CD4-positive, CD25-positive, alpha-beta regulatory T cell (primary cell): ENCODE results near the gene BNIP3. TPM values are rescaled to one million over a fixed set of nuclear protein-coding genes. Genes with fewer than 3 reads are reported as not detected.

Source experiments
- ATAC-seq, 2 donors: fragments of 150-1000 bp; cut with Tn5 transposase; one replicate each; pipeline ENCODE4 v1.10.0; 2021; ENCODE audit warnings: low read depth in 2 of 2, moderate number of reproducible peaks in 2 of 2, moderate library complexity in 1 of 2
- DNase-seq, 3 donors: peaks; one replicate each; pipeline versions ENCODE4 v3.0.0 to v3.0.0-alpha.2; 2012 to 2022; ENCODE audit warnings: mixed read lengths in 1 of 3
- H3K27ac ChIP-seq: one replicate; pipeline ENCODE4 v1.7.0; 2013; ENCODE audit warnings: mild to moderate bottlenecking, low read length; ENCODE audit not compliant: insufficient read depth, poor library complexity, severe bottlenecking
- H3K27me3 ChIP-seq: one replicate; pipeline ENCODE4 v1.7.0; 2013; ENCODE audit warnings: low read length; ENCODE audit not compliant: control insufficient read depth, insufficient read depth
- H3K36me3 ChIP-seq: one replicate; pipeline ENCODE4 v1.7.0; 2013; ENCODE audit warnings: mild to moderate bottlenecking, low read length, moderate library complexity; ENCODE audit not compliant: control insufficient read depth, insufficient read depth
- H3K4me1 ChIP-seq: 2 replicates; pipeline ENCODE4 v1.7.0; 2013; ENCODE audit warnings: mild to moderate bottlenecking, low read length; ENCODE audit not compliant: insufficient read depth, control insufficient read depth, poor library complexity, severe bottlenecking
- H3K4me3 ChIP-seq: one replicate; pipeline ENCODE4 v1.7.0; 2013; ENCODE audit warnings: low read depth, mild to moderate bottlenecking, low read length, moderate library complexity
- H3K9me3 ChIP-seq, 2 experiments: 1 replicate in 1 of 2; 2 replicates in 1 of 2; pipeline ENCODE4 v1.7.0; 2013; ENCODE audit warnings: low read length in 2 of 2, mild to moderate bottlenecking in 1 of 2, moderate library complexity in 1 of 2; ENCODE audit not compliant: control insufficient read depth in 2 of 2
- H3K27ac Mint-ChIP-seq, 3 donors: one replicate each; pipeline ENCODE4 v1.8.0; 2020 to 2022; ENCODE audit warnings: mild to moderate bottlenecking in 3 of 3, mixed read lengths in 3 of 3, moderate library complexity in 2 of 3
- H3K27me3 Mint-ChIP-seq: one replicate; pipeline ENCODE4 v1.8.0; 2022; ENCODE audit warnings: mild to moderate bottlenecking, mixed read lengths
- H3K36me3 Mint-ChIP-seq: one replicate; pipeline ENCODE4 v1.8.0; 2020; ENCODE audit warnings: mixed read lengths
- H3K4me1 Mint-ChIP-seq, 4 donors: one replicate each; pipeline ENCODE4 v1.8.0; 2020 to 2022; ENCODE audit warnings: mixed read lengths in 4 of 4, mild to moderate bottlenecking in 1 of 4
- H3K4me3 Mint-ChIP-seq, 4 donors: one replicate each; pipeline ENCODE4 v1.8.0; 2020 to 2022; ENCODE audit warnings: mild to moderate bottlenecking in 4 of 4, mixed read lengths in 4 of 4, moderate library complexity in 3 of 4
- H3K9me3 Mint-ChIP-seq, 7 donors: one replicate each; pipeline ENCODE4 v1.8.0; 2020 to 2022; ENCODE audit warnings: mixed read lengths in 7 of 7, mild to moderate bottlenecking in 3 of 7, moderate library complexity in 2 of 7
- polyA plus RNA-seq, 4 donors: library from polyadenylated mRNA; unstranded; fragments of 300-500 nt; fragmentation: Illumina TruSeq; gene quantifications; one replicate each; pipeline ENCODE4 v1.2.3, GENCODE V29; 2021
- total RNA-seq: library from RNA; stranded (reverse); gene quantifications from one replicate; pipeline ENCODE4 v1.2.3, GENCODE V29; 2022

The BNIP3 gene
- total and polyA plus RNA-seq, 5 donors from 2014 or later, result 20.2 to 35.1 (median 28.4) TPM

DNA sequence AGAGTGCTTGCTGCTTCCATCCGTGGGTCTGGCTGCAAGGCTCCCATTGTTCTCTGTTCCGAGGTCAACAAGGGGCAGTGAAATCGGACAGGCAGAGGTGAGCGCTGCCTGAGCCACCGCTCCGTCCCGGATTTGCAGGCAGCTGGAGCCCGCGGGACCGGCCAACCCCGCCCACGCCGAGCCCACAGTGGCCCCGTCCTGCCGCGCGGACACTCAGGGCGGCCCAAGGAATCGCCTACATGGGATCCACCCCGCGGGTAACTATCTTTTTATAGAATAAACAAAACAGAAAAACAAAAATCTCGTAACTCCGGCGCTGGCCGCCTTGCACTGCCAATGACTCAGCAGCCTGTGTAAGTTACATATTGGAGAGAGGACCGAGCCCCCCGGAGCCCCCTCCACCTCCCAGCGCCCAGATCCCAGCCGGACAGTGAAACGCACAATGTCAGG, 1.9 kb downstream of the BNIP3 start:
- H3K27ac ChIP-seq, result no peak overlapping the region
- ATAC-seq (no peak), DNase-seq (no peak)
- Mint-ChIP-seq H3K9me3 (no peaks in the 10 kb centered on the region), H3K27me3 (peaks cover 14% of the 10 kb centered on the region), H3K4me3 (peak overlapping the region; percentile 71 to 92 (median 77)), H3K27ac (peak overlapping the region; percentile 66 to 81 (median 76)), H3K4me1 (peaks cover 24 to 67% (median 44%) of the 10 kb centered on the region in 4 donors), H3K36me3 (peaks cover 14% of the 10 kb centered on the region)
- no peaks in the 10 kb centered on the region for H3K27me3 ChIP-seq
- no peak overlapping the region for H3K4me3 ChIP-seq
- peaks cover 24% of the 10 kb centered on the region for H3K4me1 ChIP-seq
- no peaks in the 10 kb centered on the region for H3K9me3 ChIP-seq
- no peaks in the 10 kb centered on the region for H3K36me3 ChIP-seq

DNA sequence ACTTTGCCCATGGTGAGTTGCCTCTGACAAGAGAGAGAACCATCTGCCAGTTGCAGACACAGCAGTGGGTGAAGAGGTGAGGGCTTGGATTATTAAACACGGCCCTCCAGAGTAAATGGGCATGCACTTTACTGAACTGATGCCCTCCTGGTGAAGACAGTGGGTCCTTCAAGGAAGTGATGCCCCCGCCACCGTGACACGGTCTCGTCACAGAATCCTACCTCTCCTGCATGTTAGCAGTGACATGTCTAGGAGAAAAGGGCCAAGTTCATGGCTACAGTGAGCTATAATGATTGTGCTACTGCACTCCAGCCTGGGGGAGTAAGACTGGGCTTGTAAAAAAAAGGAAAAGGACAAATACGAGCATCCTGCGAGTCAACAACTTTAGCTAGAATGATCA, 2.4 kb downstream of the BNIP3 start:
- no peak for DNase-seq
- no peaks in the 10 kb centered on the region for H3K9me3 ChIP-seq
- peaks cover 14% of the 10 kb centered on the region for H3K27me3 Mint-ChIP-seq
- no peak for ATAC-seq
- H3K9me3 Mint-ChIP-seq, result no peaks in the 10 kb centered on the region
- H3K36me3 ChIP-seq, result no peaks in the 10 kb centered on the region
- H3K27ac Mint-ChIP-seq, result peak overlapping the region; percentile 65 to 81 (median 66)
- peaks cover 27 to 72% (median 47%) of the 10 kb centered on the region in 4 donors for H3K4me1 Mint-ChIP-seq
- H3K27ac ChIP-seq, result no peak overlapping the region
- peaks cover 14% of the 10 kb centered on the region for H3K36me3 Mint-ChIP-seq
- H3K27me3 ChIP-seq, result no peaks in the 10 kb centered on the region
- H3K4me1 ChIP-seq, result peaks cover 27% of the 10 kb centered on the region
- no peak overlapping the region for H3K4me3 ChIP-seq
- H3K4me3 Mint-ChIP-seq, result peak overlapping the region; percentile 71 to 92 (median 77)

- ATAC-seq, result no peak
- no peaks in the 10 kb centered on the region for H3K36me3 ChIP-seq
- Mint-ChIP-seq H3K4me1 (peaks cover 27 to 77% (median 49%) of the 10 kb centered on the region in 4 donors), H3K27me3 (peaks cover 14% of the 10 kb centered on the region), H3K36me3 (peaks cover 14% of the 10 kb centered on the region), H3K27ac (peak overlapping the region; percentile 65 to 81 (median 66)), H3K9me3 (no peaks in the 10 kb centered on the region), H3K4me3 (peak overlapping the region; percentile 52 to 92 (median 72))
- H3K4me1 ChIP-seq, result peaks cover 31% of the 10 kb centered on the region
- no peaks in the 10 kb centered on the region for H3K9me3 ChIP-seq
- no peak overlapping the region for H3K4me3 ChIP-seq
- no peak overlapping the region for H3K27ac ChIP-seq
- no peak for DNase-seq
- no peaks in the 10 kb centered on the region for H3K27me3 ChIP-seq
Measured at GRCh38 chr10:131978851-131979250, 2.9 kb downstream of the BNIP3 start.

GRCh38 chr10:131978366-131978765, 3.4 kb downstream of the BNIP3 start:
- Histone ChIP-seq H3K4me1 (peaks cover 36% of the 10 kb centered on the region), H3K27ac (no peak overlapping the region), H3K36me3 (no peaks in the 10 kb centered on the region), H3K9me3 (no peaks in the 10 kb centered on the region), H3K27me3 (no peaks in the 10 kb centered on the region), H3K4me3 (no peak overlapping the region)
- H3K4me1 Mint-ChIP-seq, result peaks cover 27 to 81% (median 50%) of the 10 kb centered on the region in 4 donors
- H3K4me3 Mint-ChIP-seq, result peak overlapping the region in 3 of 4 donors; percentile 13 to 52 (median 39)
- peaks cover 9% of the 10 kb centered on the region for H3K27me3 Mint-ChIP-seq
- no peaks in the 10 kb centered on the region for H3K9me3 Mint-ChIP-seq
- H3K27ac Mint-ChIP-seq, result peak overlapping the region in 2 of 3 donors; percentile 52 to 65
- DNase-seq (no peak), ATAC-seq (no peak)
- peaks cover 14% of the 10 kb centered on the region for H3K36me3 Mint-ChIP-seq

GRCh38 chr10:131977323-131978096, 4.2 kb downstream of the BNIP3 start:
- no peaks in the 10 kb centered on the region for H3K36me3 ChIP-seq
- H3K27me3 ChIP-seq, result no peaks in the 10 kb centered on the region
- H3K4me1 ChIP-seq, result peaks cover 40% of the 10 kb centered on the region
- H3K4me3 ChIP-seq, result no peak overlapping the region
- Mint-ChIP-seq H3K4me3 (peak overlapping the region in 1 of 4 donors; percentile 13), H3K27me3 (peaks cover 4% of the 10 kb centered on the region), H3K36me3 (peaks cover 14% of the 10 kb centered on the region), H3K4me1 (peaks cover 33 to 83% (median 55%) of the 10 kb centered on the region in 4 donors), H3K27ac (peak overlapping the region in 2 of 3 donors; percentile 65 to 78), H3K9me3 (no peaks in the 10 kb centered on the region)
- H3K9me3 ChIP-seq, result no peaks in the 10 kb centered on the region
- no peak for DNase-seq
- no peak for ATAC-seq
- no peak overlapping the region for H3K27ac ChIP-seq

- Histone ChIP-seq H3K27me3 (no peaks in the 10 kb centered on the region), H3K4me1 (peaks cover 41% of the 10 kb centered on the region), H3K9me3 (no peaks in the 10 kb centered on the region), H3K4me3 (no peak overlapping the region), H3K36me3 (peaks cover 1% of the 10 kb centered on the region), H3K27ac (no peak overlapping the region)
- H3K4me1 Mint-ChIP-seq, result peaks cover 34 to 90% (median 58%) of the 10 kb centered on the region in 4 donors
- no peak for DNase-seq
- H3K27ac Mint-ChIP-seq, result peak overlapping the region; percentile 56 to 78 (median 65)
- H3K4me3 Mint-ChIP-seq, result peak overlapping the region in 2 of 4 donors; percentile 31 to 63
- no peaks in the 10 kb centered on the region for H3K9me3 Mint-ChIP-seq
- peaks cover 17% of the 10 kb centered on the region for H3K36me3 Mint-ChIP-seq
- ATAC-seq, result no peak
- H3K27me3 Mint-ChIP-seq, result peaks cover 2% of the 10 kb centered on the region
Measured at GRCh38 chr10:131975796-131976195, 5.9 kb downstream of the BNIP3 start.

GRCh38 chr10:131975003-131975402, 6.7 kb downstream of the BNIP3 start:
- Histone ChIP-seq H3K27ac (no peak overlapping the region), H3K4me1 (peaks cover 33% of the 10 kb centered on the region), H3K9me3 (no peaks in the 10 kb centered on the region), H3K27me3 (no peaks in the 10 kb centered on the region), H3K4me3 (no peak overlapping the region), H3K36me3 (peaks cover 9% of the 10 kb centered on the region)
- DNase-seq, result no peak
- H3K4me1 Mint-ChIP-seq, result peaks cover 34 to 92% (median 56%) of the 10 kb centered on the region in 4 donors
- peak overlapping the region in 2 of 3 donors; percentile 74 to 93 for H3K27ac Mint-ChIP-seq
- H3K4me3 Mint-ChIP-seq, result peak overlapping the region; percentile 25 to 66 (median 44)
- peaks cover 25% of the 10 kb centered on the region for H3K36me3 Mint-ChIP-seq
- no peaks in the 10 kb centered on the region for H3K9me3 Mint-ChIP-seq
- H3K27me3 Mint-ChIP-seq, result no peaks in the 10 kb centered on the region
- no peak for ATAC-seq
